SK-N-SH treated with all-trans-retinoic acid at 6 μM for 48 hours (cell line): Measurements from ENCODE around the gene DCTN2.
A peak's percentile ranks its signal among the peaks of the same experiment; 100 is the strongest.

Experiments
- ATAC-seq: fragments of 200-7000 bp; cut with Tn5 transposase; 3 replicates; pipeline ENCODE4 v1.9.1; 2020; ENCODE audit warnings: mild to moderate bottlenecking, moderate library complexity
- BACH2 ChIP-seq: fragments of 250-450 bp; sonication (Bioruptor Pico); IDR thresholded peaks from 2 replicates; pipeline ENCODE4 v1.9.0; 2021; ENCODE audit warnings: mild to moderate bottlenecking, borderline replicate concordance
- CSDC2 ChIP-seq: fragments of 250-450 bp; sonication (Bioruptor Pico); IDR thresholded peaks from 2 replicates; pipeline ENCODE4 v1.5.0; 2020; ENCODE audit warnings: mild to moderate bottlenecking, moderate library complexity
- ESRRG ChIP-seq: fragments of 250-450 bp; sonication (Bioruptor Pico); IDR thresholded peaks from 2 replicates; pipeline ENCODE4 v1.6.1; 2021; ENCODE audit warnings: mild to moderate bottlenecking
- GLIS3 ChIP-seq: fragments of 250-450 bp; sonication (Bioruptor Pico); IDR thresholded peaks from 2 replicates; pipeline ENCODE4 v1.5.0; 2020; ENCODE audit warnings: mild to moderate bottlenecking, moderate library complexity
- ISL1 ChIP-seq: fragments of 250-450 bp; sonication (Bioruptor Pico); IDR thresholded peaks from 2 replicates; pipeline ENCODE4 v2.1.2; 2022; ENCODE audit warnings: mild to moderate bottlenecking, moderate library complexity
- OSR1 ChIP-seq: fragments of 250-450 bp; sonication (Bioruptor Pico); IDR thresholded peaks from 2 replicates; pipeline ENCODE4 v1.8.0; 2022; ENCODE audit warnings: moderate library complexity, mild to moderate bottlenecking, inconsistent platforms
- PATZ1 ChIP-seq: fragments of 250-450 bp; sonication (Bioruptor Pico); IDR thresholded peaks from 2 replicates; pipeline ENCODE4 v1.8.0; 2020; ENCODE audit warnings: mild to moderate bottlenecking, moderate library complexity, borderline replicate concordance
- PPARA ChIP-seq: fragments of 250-450 bp; sonication (Bioruptor Pico); IDR thresholded peaks from 2 replicates; pipeline ENCODE4 v1.5.0; 2020; ENCODE audit warnings: mild to moderate bottlenecking, borderline replicate concordance
- RARB ChIP-seq: fragments of 250-450 bp; sonication (Bioruptor Pico); IDR thresholded peaks from 2 replicates; pipeline ENCODE4 v1.8.0; 2021; ENCODE audit warnings: mild to moderate bottlenecking, moderate library complexity
- TCF4 ChIP-seq: fragments of 250-450 bp; sonication (Bioruptor Pico); IDR thresholded peaks from 2 replicates; pipeline ENCODE4 v1.8.0; 2021; ENCODE audit warnings: mild to moderate bottlenecking, moderate library complexity, borderline replicate concordance
- TOX ChIP-seq: fragments of 250-450 bp; sonication (Bioruptor Pico); IDR thresholded peaks from 2 replicates; pipeline ENCODE4 v1.8.0; 2021; ENCODE audit warnings: mild to moderate bottlenecking, moderate library complexity, borderline replicate concordance
- TSHZ2 ChIP-seq: fragments of 250-450 bp; sonication (Bioruptor Pico); IDR thresholded peaks from 2 replicates; pipeline ENCODE4 v1.5.0; 2020; ENCODE audit warnings: mild to moderate bottlenecking, moderate library complexity
- ZC3H10 ChIP-seq: fragments of 250-450 bp; sonication (Bioruptor Pico); IDR thresholded peaks from 2 replicates; pipeline ENCODE4 v1.5.1; 2021; ENCODE audit warnings: mild to moderate bottlenecking, moderate library complexity
- ZFP3 ChIP-seq: fragments of 250-450 bp; sonication (Bioruptor Pico); IDR thresholded peaks from 2 replicates; pipeline ENCODE4 v1.5.0; 2020; ENCODE audit warnings: mild to moderate bottlenecking, moderate library complexity
- ZFP30 ChIP-seq: fragments of 450-650 bp; formaldehyde crosslinking; IDR thresholded peaks from 2 replicates; pipeline ENCODE4 v1.5.0; 2022; ENCODE audit warnings: mild to moderate bottlenecking, moderate library complexity
- ZNF565 ChIP-seq: fragments of 450-650 bp; formaldehyde crosslinking; conservative IDR thresholded peaks from 2 replicates; pipeline ENCODE4 v1.5.0; 2020; ENCODE audit warnings: low read depth, mild to moderate bottlenecking, moderate library complexity
- ZNF70 ChIP-seq: fragments of 450-650 bp; formaldehyde crosslinking; IDR thresholded peaks from 2 replicates; pipeline ENCODE4 v1.5.0; 2020; ENCODE audit warnings: mild to moderate bottlenecking, moderate library complexity
- ZNF8 ChIP-seq: fragments of 450-650 bp; formaldehyde crosslinking; IDR thresholded peaks from 2 replicates; pipeline ENCODE4 v1.5.0; 2020; ENCODE audit warnings: mild to moderate bottlenecking, moderate library complexity
- TF ChIP-seq, protein P1 (sequence below): fragments of 250-450 bp; sonication (Bioruptor Pico); IDR thresholded peaks from 2 replicates; pipeline ENCODE4 v1.5.1; 2021; ENCODE audit warnings: mild to moderate bottlenecking, moderate library complexity

The DCTN2 gene

GRCh38 chr12:57554453-57554852 lies 7.5 kb upstream of the DCTN2 start:
- no peak for ATAC-seq
- TF ChIP-seq TSHZ2 (CRISPR knock-in tag), result no peak
- TF ChIP-seq ISL1, result no peak
- TF ChIP-seq GLIS3 (CRISPR knock-in tag), result no peak
- no peak for TF ChIP-seq CSDC2 (CRISPR knock-in tag)
- no peak for TF ChIP-seq ZNF565 (CRISPR knock-in tag)
- TF ChIP-seq RARB (CRISPR knock-in tag), result no peak
- TF ChIP-seq, protein P1, sequence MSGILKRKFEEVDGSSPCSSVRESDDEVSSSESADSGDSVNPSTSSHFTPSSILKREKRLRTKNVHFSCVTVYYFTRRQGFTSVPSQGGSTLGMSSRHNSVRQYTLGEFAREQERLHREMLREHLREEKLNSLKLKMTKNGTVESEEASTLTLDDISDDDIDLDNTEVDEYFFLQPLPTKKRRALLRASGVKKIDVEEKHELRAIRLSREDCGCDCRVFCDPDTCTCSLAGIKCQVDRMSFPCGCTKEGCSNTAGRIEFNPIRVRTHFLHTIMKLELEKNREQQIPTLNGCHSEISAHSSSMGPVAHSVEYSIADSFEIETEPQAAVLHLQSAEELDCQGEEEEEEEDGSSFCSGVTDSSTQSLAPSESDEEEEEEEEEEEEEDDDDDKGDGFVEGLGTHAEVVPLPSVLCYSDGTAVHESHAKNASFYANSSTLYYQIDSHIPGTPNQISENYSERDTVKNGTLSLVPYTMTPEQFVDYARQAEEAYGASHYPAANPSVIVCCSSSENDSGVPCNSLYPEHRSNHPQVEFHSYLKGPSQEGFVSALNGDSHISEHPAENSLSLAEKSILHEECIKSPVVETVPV (CRISPR knock-in tag), result no peak

DNA sequence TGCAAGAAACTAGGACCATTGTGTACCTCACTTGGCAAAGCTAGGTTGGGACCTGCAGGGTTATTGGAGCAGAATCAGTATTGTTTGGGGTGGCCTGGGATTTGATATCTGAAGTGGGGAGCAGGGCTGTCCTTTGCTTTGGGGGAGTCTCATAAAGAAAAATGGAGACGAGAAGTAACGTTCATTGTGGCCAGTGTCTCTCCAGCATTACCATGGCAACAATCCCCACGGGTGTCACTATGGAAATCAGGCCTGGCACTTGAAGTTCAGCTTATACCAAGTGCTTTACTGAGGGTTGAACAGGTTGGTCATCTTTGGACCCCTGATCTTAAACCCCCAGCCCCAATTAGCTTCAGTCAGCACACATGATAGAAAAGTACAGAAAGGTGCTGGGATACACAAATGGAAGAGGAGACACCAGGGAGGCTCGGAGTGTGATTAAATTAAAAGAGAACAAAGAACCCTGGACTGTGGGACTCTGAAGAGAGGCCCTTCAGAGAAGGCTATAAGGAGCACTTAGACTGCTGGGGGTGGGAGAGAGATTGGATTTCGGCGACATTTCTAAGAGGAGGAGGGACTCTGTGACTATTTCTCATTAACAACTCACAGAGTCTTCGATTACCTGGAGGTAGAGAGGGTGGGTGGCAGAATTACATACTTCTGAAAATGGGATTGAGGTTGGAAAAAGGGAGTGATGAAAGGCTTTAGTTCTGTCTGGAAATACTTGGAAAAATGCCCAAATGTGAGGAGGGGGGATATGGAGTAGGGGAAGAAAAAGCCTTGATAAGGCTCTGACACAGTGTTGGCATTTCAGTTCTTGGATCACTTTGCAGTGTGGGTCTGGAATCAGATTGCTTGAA lies 6.6 kb upstream of the DCTN2 start:
- no peak for TF ChIP-seq OSR1 (CRISPR knock-in tag)
- TF ChIP-seq TOX (CRISPR knock-in tag), result no peak
- no peak for TF ChIP-seq ZFP30 (CRISPR knock-in tag)
- TF ChIP-seq PATZ1 (CRISPR knock-in tag), result no peak
- no peak for TF ChIP-seq ISL1
- TF ChIP-seq ZNF565 (CRISPR knock-in tag), result no peak
- TF ChIP-seq RARB (CRISPR knock-in tag), result no peak
- no peak for ATAC-seq

DNA sequence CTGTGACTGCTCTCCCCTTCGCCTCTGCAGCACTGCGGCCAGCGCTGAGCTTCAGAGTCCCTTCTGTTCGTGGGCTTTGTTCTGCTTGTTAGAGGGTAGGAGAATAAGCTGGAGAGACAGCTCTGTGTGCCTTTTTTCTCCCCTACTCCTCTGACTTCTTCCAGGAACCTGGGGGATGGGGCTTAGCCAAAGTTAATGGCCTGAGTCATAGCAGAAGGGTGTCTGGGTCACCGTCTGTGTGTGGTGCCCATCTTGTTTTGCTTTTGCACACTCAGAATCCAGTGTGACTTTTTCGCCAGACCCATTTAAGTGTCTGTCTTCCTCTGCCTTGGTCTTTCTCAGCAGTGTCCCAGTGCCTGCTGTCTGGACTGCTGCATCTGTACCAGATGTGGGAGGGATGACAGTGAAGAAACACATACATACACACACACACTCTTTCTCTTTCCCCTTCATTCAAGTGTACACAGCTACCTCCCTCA lies 5.9 kb upstream of the DCTN2 start:
- no peak for TF ChIP-seq TCF4 (CRISPR knock-in tag)
- ATAC-seq, result peak; percentile 11; the same call in 2 of the 3 replicates

- ATAC-seq, result no peak
- TF ChIP-seq PPARA (CRISPR knock-in tag), result no peak
- no peak for TF ChIP-seq ZC3H10 (CRISPR knock-in tag)
- no peak for TF ChIP-seq PATZ1 (CRISPR knock-in tag)
- TF ChIP-seq ISL1, result no peak
- TF ChIP-seq, protein P1 (CRISPR knock-in tag), result no peak
- TF ChIP-seq BACH2 (CRISPR knock-in tag), result no peak
- TF ChIP-seq GLIS3 (CRISPR knock-in tag), result no peak
- no peak for TF ChIP-seq RARB (CRISPR knock-in tag)
- no peak for TF ChIP-seq ZNF565 (CRISPR knock-in tag)
- no peak for TF ChIP-seq OSR1 (CRISPR knock-in tag)
- TF ChIP-seq ZFP3 (CRISPR knock-in tag), result no peak
- no peak for TF ChIP-seq ZFP30 (CRISPR knock-in tag)
- TF ChIP-seq ZNF70 (CRISPR knock-in tag), result no peak
- TF ChIP-seq TOX (CRISPR knock-in tag), result no peak
- no peak for TF ChIP-seq ZNF8 (CRISPR knock-in tag)
- TF ChIP-seq ESRRG (CRISPR knock-in tag), result no peak
- TF ChIP-seq, all 23 proteins: peak for 0
These were observed 5.3 kb upstream of the DCTN2 start for GRCh38 chr12:57552306-57552651.
